HL-60/S4 treated with phorbol 12-myristate 13-acetate at 8.2 ng/mL for 4 days and 3 days (cell line): Measurements from ENCODE around the gene FAM110C.

Experiments used
- in situ Hi-C: fragments of 300-500 bp; cut with MboI; formaldehyde crosslinking; loops from 2 replicates; pipeline ENCODE4 v1.15.0; 2022; ENCODE audit warnings: low sequenced_read_pairs

Gene FAM110C

GRCh38 chr2:10222-10875, 36.0 kb downstream of the FAM110C start:
- in situ Hi-C loops, result no loop called here
